Esophagus squamous epithelium (tissue), 5 donors: Measurements from ENCODE around the gene RHOG. TPM values are rescaled to one million over a fixed set of nuclear protein-coding genes. Genes with fewer than 3 reads are reported as not detected.

Experiments
- DNase-seq: peaks from one replicate; lab custom pipeline; 2025; lab: John Stamatoyannopoulos, UW
- H3K27ac ChIP-seq, 4 donors: fragments of 200-600 bp; sonication (generic); one replicate each; pipeline ENCODE4 v1.5.1; 2016 to 2019; ENCODE audit warnings: mild to moderate bottlenecking in 1 of 4
- H3K27me3 ChIP-seq, 4 donors: fragments of 200-600 bp; sonication (generic); 1 replicate in 3 of 4; 2 replicates in 1 of 4; pipeline versions ENCODE4 v1.5.1 to v1.6.0; 2017 to 2021; ENCODE audit warnings: antibody characterized with exemption in 1 of 4
- H3K36me3 ChIP-seq, 3 donors: fragments of 200-600 bp; sonication (generic); one replicate each; pipeline ENCODE4 v1.5.1; 2016 to 2019
- H3K4me1 ChIP-seq, 3 donors: fragments of 200-600 bp; sonication (generic); one replicate each; pipeline ENCODE4 v1.5.1; 2017 to 2019
- H3K4me3 ChIP-seq, 4 donors: fragments of 200-600 bp; sonication (generic); 1 replicate in 3 of 4; 2 replicates in 1 of 4; pipeline ENCODE4 v1.5.1; 2016 to 2019; ENCODE audit warnings: mild to moderate bottlenecking in 2 of 4, moderate library complexity in 1 of 4
- H3K9me3 ChIP-seq, 3 donors: fragments of 200-600 bp; sonication (generic); one replicate each; pipeline ENCODE4 v1.5.1; 2016 to 2019
- CTCF ChIP-seq, 6 experiments: fragments of 450-650 bp in 4 of 6; fragments of 200-600 bp in 2 of 6; sonication (generic) in 2 of 6; IDR thresholded peaks; one replicate each; pipeline ENCODE4 v1.5.1; 2016 to 2019; ENCODE audit warnings: antibody characterized with exemption in 6 of 6, mild to moderate bottlenecking in 4 of 6, moderate library complexity in 4 of 6
- POLR2A ChIP-seq, 4 donors: fragments of 450-650 bp; IDR thresholded peaks; one replicate each; pipeline ENCODE4 v1.6.1; 2017; ENCODE audit warnings: antibody characterized with exemption in 4 of 4, mild to moderate bottlenecking in 4 of 4, moderate library complexity in 3 of 4
- WGBS, 2 donors: methylation state at CpG; one replicate each; pipeline ENCODE4 v1.1.5; 2018; 5-methylcytosine and 5-hydroxymethylcytosine counted together
- intact Hi-C: fragments of 100-400 bp; cut with DNase I; formaldehyde crosslinking; loops from one replicate; pipeline ENCODE4 v1.15.0; 2022
- total RNA-seq, 4 donors: library from RNA; depleted of rRNA; stranded (reverse); fragments of >200 nt; gene quantifications; one replicate each; pipeline ENCODE4 v1.1.0, GENCODE V29; 2016
- donor health status: DM: yes; HTN: yes; CAD: no.

The RHOG gene
- total RNA-seq, 4 donors from 2014 or later: 51.6 to 84.5 (median 72.7) TPM

DNA sequence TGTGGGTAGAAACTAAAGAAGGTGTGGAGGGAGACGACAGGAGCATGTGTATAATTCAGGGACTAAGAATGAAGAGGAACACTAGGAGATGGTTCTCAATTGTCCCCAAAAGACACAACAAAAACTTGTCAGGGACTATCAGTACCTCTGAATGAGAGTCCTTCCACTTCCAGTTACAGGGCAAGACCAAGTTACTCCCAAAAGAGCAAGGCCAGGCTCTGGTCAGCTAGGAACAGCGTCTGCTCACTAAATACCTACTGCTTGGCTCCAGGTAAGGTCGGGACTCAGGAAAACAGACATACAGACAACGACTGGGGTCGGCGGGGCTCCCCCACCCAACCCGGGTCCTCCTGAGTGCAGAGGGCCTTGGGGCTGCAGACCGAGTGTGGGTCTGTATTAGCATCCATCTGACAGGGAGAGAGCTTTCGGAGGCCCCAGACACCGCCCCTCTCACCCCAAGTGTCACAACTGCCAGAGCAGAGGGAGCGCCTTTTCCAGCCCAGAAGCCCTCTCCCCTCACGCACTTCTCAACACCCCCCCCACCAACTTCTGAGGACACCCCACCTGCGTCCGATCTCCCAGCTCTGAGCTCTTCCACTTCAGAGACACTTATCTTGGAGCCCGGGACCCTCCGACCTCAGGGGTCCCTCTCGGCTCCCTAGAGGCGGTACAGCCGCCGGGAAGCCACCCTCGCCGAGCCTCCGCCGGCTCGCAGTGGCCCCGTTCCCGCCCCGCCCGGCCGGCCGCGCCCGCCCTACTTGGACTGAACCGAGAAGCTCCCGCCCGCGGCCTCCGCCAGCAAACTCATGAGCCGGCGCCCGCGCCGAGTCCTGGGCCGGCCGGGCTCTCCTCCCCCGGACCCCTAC lies 522 bp downstream of the RHOG start:
- no peaks in the 10 kb centered on the region for H3K27me3 ChIP-seq
- peaks cover 21 to 62% (median 42%) of the 10 kb centered on the region in 3 donors for H3K4me1 ChIP-seq
- H3K36me3 ChIP-seq: no peaks in the 10 kb centered on the region
- WGBS, 2 donors: 3 to 6% methylated on average over 10 to 20 of the region's 46 CpGs
- H3K9me3 ChIP-seq: no peaks in the 10 kb centered on the region
- H3K4me3 ChIP-seq: peak overlapping the region; percentile 75 to 98 (median 87)
- peak in 1 of 4 donors; percentile 72 for TF ChIP-seq POLR2A (IDR thresholded peaks at IDR 0.05)
- TF ChIP-seq CTCF (IDR thresholded peaks at IDR 0.05): no peak
- peak overlapping the region; percentile 98 to 100 (median 99) for H3K27ac ChIP-seq
- intact Hi-C loops: no loop called here
- DNase-seq: no peak

GRCh38 chr11:3838504-3838903 lies 2.3 kb downstream of the RHOG start:
- H3K4me1 ChIP-seq: peaks cover 21 to 77% (median 54%) of the 10 kb centered on the region in 3 donors

DNA sequence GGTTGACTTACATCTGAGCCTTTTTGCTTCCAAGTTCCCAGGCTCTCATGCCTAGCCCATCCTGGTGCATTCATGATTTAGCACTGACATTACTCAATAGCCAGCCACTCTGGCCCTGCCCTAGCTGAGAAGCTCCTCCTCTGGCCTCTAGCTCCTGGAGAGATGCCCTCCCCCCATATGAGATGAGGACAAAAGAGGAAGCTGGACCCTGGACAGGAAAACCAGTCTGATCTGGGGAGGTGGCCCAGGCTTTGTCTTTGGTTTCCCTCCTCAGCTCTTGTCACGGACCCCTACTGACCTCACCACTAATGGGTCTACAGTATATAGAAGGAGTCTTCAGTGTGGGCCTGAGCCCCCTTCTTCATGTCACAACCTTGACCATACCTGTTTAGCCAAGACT lies 3.0 kb downstream of the RHOG start:
- Histone ChIP-seq H3K4me1 (peaks cover 22 to 84% (median 59%) of the 10 kb centered on the region in 3 donors), H3K9me3 (no peaks in the 10 kb centered on the region), H3K27ac (peak overlapping the region in 3 of 4 donors; percentile 20 to 39 (median 36)), H3K27me3 (no peaks in the 10 kb centered on the region), H3K4me3 (peak overlapping the region in 1 of 4 donors; percentile 27), H3K36me3 (peaks cover 0 to 17% (median 0%) of the 10 kb centered on the region in 3 donors)
- DNase-seq: no peak
- 50% methylated on average over 1 of the region's 1 CpG; no CpG with 5 or more reads in 1 of the 2 donors for WGBS, 2 donors
- TF ChIP-seq POLR2A (IDR thresholded peaks at IDR 0.05) (peak in 1 of 4 donors; percentile 25), CTCF (IDR thresholded peaks at IDR 0.05) (no peak)
- intact Hi-C loops: no loop called here

More at GRCh38 chr11:3838504-3838903, 2.3 kb downstream of the RHOG start:
- peak overlapping the region; percentile 20 to 99 (median 36) for H3K27ac ChIP-seq
- no peaks in the 10 kb centered on the region for H3K9me3 ChIP-seq
- 72% methylated on average over 2 of the region's 2 CpGs for WGBS, 2 donors
- DNase-seq: no peak
- H3K27me3 ChIP-seq: no peaks in the 10 kb centered on the region
- intact Hi-C loops: no loop called here
- TF ChIP-seq POLR2A (IDR thresholded peaks at IDR 0.05) (no peak), CTCF (IDR thresholded peaks at IDR 0.05) (no peak)
- peak overlapping the region in 3 of 4 donors; percentile 80 to 98 (median 94) for H3K4me3 ChIP-seq
- peaks cover 0 to 10% (median 0%) of the 10 kb centered on the region in 3 donors for H3K36me3 ChIP-seq

- Histone ChIP-seq H3K9me3 (no peaks in the 10 kb centered on the region), H3K27ac (peak overlapping the region; percentile 9 to 39 (median 28)), H3K36me3 (peaks cover 0 to 23% (median 0%) of the 10 kb centered on the region in 3 donors), H3K4me1 (peaks cover 27 to 89% (median 65%) of the 10 kb centered on the region in 3 donors), H3K27me3 (no peaks in the 10 kb centered on the region), H3K4me3 (peak overlapping the region in 2 of 4 donors; percentile 7 to 27)
- intact Hi-C loops: no loop called here
- no peak for DNase-seq
- no peak for TF ChIP-seq POLR2A (IDR thresholded peaks at IDR 0.05)
- no peak for TF ChIP-seq CTCF (IDR thresholded peaks at IDR 0.05)
- WGBS, 2 donors: 63 to 69% methylated on average over 4 to 5 of the region's 5 CpGs
Measured at GRCh38 chr11:3836903-3837302, 3.9 kb downstream of the RHOG start.

- no peak overlapping the region for H3K4me3 ChIP-seq
- intact Hi-C loops: no loop called here
- H3K36me3 ChIP-seq: peaks cover 0 to 35% (median 0%) of the 10 kb centered on the region in 3 donors
- H3K9me3 ChIP-seq: no peaks in the 10 kb centered on the region
- no peaks in the 10 kb centered on the region for H3K27me3 ChIP-seq
- H3K27ac ChIP-seq: peak overlapping the region; percentile 18 to 47 (median 46)
- no peak for DNase-seq
- whole genome bisulfite sequencing, 2 donors: 70 to 79% methylated on average over 1 to 4 of the region's 4 CpGs
- peaks cover 27 to 92% (median 72%) of the 10 kb centered on the region in 3 donors for H3K4me1 ChIP-seq
- TF ChIP-seq CTCF (IDR thresholded peaks at IDR 0.05) (no peak), POLR2A (IDR thresholded peaks at IDR 0.05) (no peak)
Measured at GRCh38 chr11:3835751-3836150, 5.0 kb downstream of the RHOG start.
